Dermis microvascular lymphatic vessel endothelial cell (primary cell): ENCODE measurements around the gene SLC1A3. TPM values are rescaled to one million over a fixed set of nuclear protein-coding genes. Genes with fewer than 3 reads are reported as not detected.

Source experiments
- DNase-seq, 2 donors: peaks; one replicate each; pipeline versions ENCODE4 v3.0.0 to v3.0.0-alpha.2; 2010; ENCODE audit warnings: low read depth in 2 of 2
- total RNA-seq: library from RNA; depleted of rRNA; stranded (reverse); fragments of >200 nt; gene quantifications from 2 replicates; pipeline ENCODE4 v1.2.1, GENCODE V29; 2014

The SLC1A3 gene
- total RNA-seq, 1 donor from 2014 or later = not detected

- DNase-seq = no peak
Measured at GRCh38 chr5:36599986-36600779, 6.2 kb upstream of the SLC1A3 start.

- DNase-seq = no peak
Measured at GRCh38 chr5:36600917-36601527, 5.4 kb upstream of the SLC1A3 start.

- DNase-seq = peak; percentile 1 to 12
Measured at GRCh38 chr5:36602704-36603321, 3.6 kb upstream of the SLC1A3 start.

GRCh38 chr5:36605241-36605640 is 1.2 kb upstream of the SLC1A3 start:
- no peak for DNase-seq

- no peak for DNase-seq
Measured at GRCh38 chr5:36606036-36606427, 374 bp upstream of the SLC1A3 start.

- peak in 1 of 2 donors; percentile 23 for DNase-seq
Measured at GRCh38 chr5:36607114-36607571, 737 bp downstream of the SLC1A3 start.

GRCh38 chr5:36607838-36608783 is 1.7 kb downstream of the SLC1A3 start:
- DNase-seq = no peak

GRCh38 chr5:36610621-36611020 is 4.2 kb downstream of the SLC1A3 start:
- DNase-seq = no peak

- no peak for DNase-seq
Measured at GRCh38 chr5:36611520-36612274, 5.3 kb downstream of the SLC1A3 start.

- no peak for DNase-seq
Measured at GRCh38 chr5:36613241-36613640, 6.8 kb downstream of the SLC1A3 start.

GRCh38 chr5:36613771-36614656 is 7.6 kb downstream of the SLC1A3 start:
- DNase-seq = no peak

- DNase-seq = no peak
Measured at GRCh38 chr5:36614657-36615308, 8.4 kb downstream of the SLC1A3 start.

GRCh38 chr5:36619012-36619635 is 12.7 kb downstream of the SLC1A3 start:
- no peak for DNase-seq

GRCh38 chr5:36621985-36622384 is 15.6 kb downstream of the SLC1A3 start:
- no peak for DNase-seq

GRCh38 chr5:36623832-36624231 is 17.4 kb downstream of the SLC1A3 start:
- DNase-seq = no peak

- no peak for DNase-seq
Measured at GRCh38 chr5:36624277-36624676, 17.9 kb downstream of the SLC1A3 start.

GRCh38 chr5:36628695-36629094 is 22.3 kb downstream of the SLC1A3 start:
- DNase-seq = no peak

- DNase-seq = no peak
Measured at GRCh38 chr5:36629729-36630128, 23.3 kb downstream of the SLC1A3 start.
